Measurements from ENCODE around the gene CA5B.
"Not testable (repeated sequence)": the region's sequence is repeated elsewhere in the genome, so short reads cannot be mapped to it uniquely, and the experiment has no call there.

CA5B gene

GRCh38 chrX:15815779-15816437 lies 77.8 kb downstream of the CA5B start:
- DNase-seq, result no peak

- no peak for DNase-seq
Observed at GRCh38 chrX:15816438-15816809, 78.4 kb downstream of the CA5B start.

- no peak for DNase-seq
Observed at GRCh38 chrX:15816886-15817285, 78.8 kb downstream of the CA5B start.

- no peak for DNase-seq
Observed at GRCh38 chrX:15820106-15821073, 82.3 kb downstream of the CA5B start.

- DNase-seq, result no peak
Observed at GRCh38 chrX:15822922-15823321, 84.9 kb downstream of the CA5B start.

GRCh38 chrX:15825936-15826335 lies 87.9 kb downstream of the CA5B start:
- no peak for DNase-seq

GRCh38 chrX:15829217-15829616 lies 91.1 kb downstream of the CA5B start:
- DNase-seq, result no peak

- DNase-seq, result not testable (repeated sequence)
Observed at GRCh38 chrX:15831347-15831746, 93.3 kb downstream of the CA5B start.

- no peak for DNase-seq
Observed at GRCh38 chrX:15834053-15834452, 96.0 kb downstream of the CA5B start.

- no peak for DNase-seq
Observed at GRCh38 chrX:15834827-15835595, 96.9 kb downstream of the CA5B start.

All from midbrain (tissue), 1 donor.